ENCODE data around the gene THBS4.
"Not testable (repeated sequence)": the region's sequence is repeated elsewhere in the genome, so short reads cannot be mapped to it uniquely, and the experiment has no call there.

Gene THBS4

GRCh38 chr5:80076131-80077050 lies 41.2 kb downstream of the THBS4 start:
- DNase-seq (ENCODE audit: low read depth): no peak

- DNase-seq (ENCODE audit: low read depth): no peak
These were observed 42.0 kb downstream of the THBS4 start for GRCh38 chr5:80077051-80077714.

GRCh38 chr5:80078921-80079320 lies 43.8 kb downstream of the THBS4 start:
- no peak for DNase-seq (ENCODE audit: low read depth)

GRCh38 chr5:80082281-80082680 lies 47.1 kb downstream of the THBS4 start:
- no peak for DNase-seq (ENCODE audit: low read depth)

GRCh38 chr5:80082731-80083100 lies 47.6 kb downstream of the THBS4 start:
- no peak for DNase-seq (ENCODE audit: low read depth)

- DNase-seq (ENCODE audit: low read depth): peak; percentile 50
These were observed 48.1 kb downstream of the THBS4 start for GRCh38 chr5:80083101-80083890.

GRCh38 chr5:80090884-80091166 lies 55.7 kb downstream of the THBS4 start:
- DNase-seq (ENCODE audit: low read depth): no peak

- not testable (repeated sequence) for DNase-seq (ENCODE audit: low read depth)
These were observed 56.6 kb downstream of the THBS4 start for GRCh38 chr5:80091792-80092192.

GRCh38 chr5:80092486-80093107 lies 57.4 kb downstream of the THBS4 start:
- no peak for DNase-seq (ENCODE audit: low read depth)

- DNase-seq (ENCODE audit: low read depth): no peak
These were observed 58.6 kb downstream of the THBS4 start for GRCh38 chr5:80093796-80094195.

- DNase-seq (ENCODE audit: low read depth): no peak
These were observed 59.1 kb downstream of the THBS4 start for GRCh38 chr5:80094236-80094738.

GRCh38 chr5:80097451-80097850 lies 62.3 kb downstream of the THBS4 start:
- DNase-seq (ENCODE audit: low read depth): no peak

GRCh38 chr5:80101993-80102392 lies 66.8 kb downstream of the THBS4 start:
- DNase-seq (ENCODE audit: low read depth): no peak

GRCh38 chr5:80103371-80103770 lies 68.2 kb downstream of the THBS4 start:
- DNase-seq (ENCODE audit: low read depth): no peak

- DNase-seq (ENCODE audit: low read depth): no peak
These were observed 70.7 kb downstream of the THBS4 start for GRCh38 chr5:80105698-80106439.

- DNase-seq (ENCODE audit: low read depth): no peak
These were observed 71.8 kb downstream of the THBS4 start for GRCh38 chr5:80106916-80107315.

- no peak for DNase-seq (ENCODE audit: low read depth)
These were observed 74.7 kb downstream of the THBS4 start for GRCh38 chr5:80109646-80110478.

GRCh38 chr5:80111376-80111990 lies 76.3 kb downstream of the THBS4 start:
- not testable (repeated sequence) for DNase-seq (ENCODE audit: low read depth)

- DNase-seq (ENCODE audit: low read depth): no peak
These were observed 79.7 kb downstream of the THBS4 start for GRCh38 chr5:80114860-80115259.

GRCh38 chr5:80116000-80116399 lies 80.9 kb downstream of the THBS4 start:
- DNase-seq (ENCODE audit: low read depth): no peak

Measured in HS-5 (cell line).